Measurements from ENCODE around the gene IL17B.

DNA sequence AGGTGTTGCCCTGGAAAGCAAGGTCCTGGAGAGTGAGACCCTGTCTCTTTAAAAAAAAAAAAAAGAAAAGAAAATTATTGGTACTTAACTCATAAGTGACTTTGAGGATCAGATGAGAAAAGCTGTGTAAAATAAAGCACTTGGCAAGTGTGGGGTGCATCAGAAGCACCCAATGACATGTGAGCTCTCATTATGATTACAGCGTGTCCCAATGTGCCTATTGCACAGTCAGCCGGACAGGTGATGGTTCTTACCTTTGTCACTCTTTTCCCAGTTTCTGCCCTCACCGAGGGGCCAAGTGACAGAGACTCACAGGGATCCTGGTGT lies 40.4 kb upstream of the IL17B start:
- TF ChIP-seq, protein P1, sequence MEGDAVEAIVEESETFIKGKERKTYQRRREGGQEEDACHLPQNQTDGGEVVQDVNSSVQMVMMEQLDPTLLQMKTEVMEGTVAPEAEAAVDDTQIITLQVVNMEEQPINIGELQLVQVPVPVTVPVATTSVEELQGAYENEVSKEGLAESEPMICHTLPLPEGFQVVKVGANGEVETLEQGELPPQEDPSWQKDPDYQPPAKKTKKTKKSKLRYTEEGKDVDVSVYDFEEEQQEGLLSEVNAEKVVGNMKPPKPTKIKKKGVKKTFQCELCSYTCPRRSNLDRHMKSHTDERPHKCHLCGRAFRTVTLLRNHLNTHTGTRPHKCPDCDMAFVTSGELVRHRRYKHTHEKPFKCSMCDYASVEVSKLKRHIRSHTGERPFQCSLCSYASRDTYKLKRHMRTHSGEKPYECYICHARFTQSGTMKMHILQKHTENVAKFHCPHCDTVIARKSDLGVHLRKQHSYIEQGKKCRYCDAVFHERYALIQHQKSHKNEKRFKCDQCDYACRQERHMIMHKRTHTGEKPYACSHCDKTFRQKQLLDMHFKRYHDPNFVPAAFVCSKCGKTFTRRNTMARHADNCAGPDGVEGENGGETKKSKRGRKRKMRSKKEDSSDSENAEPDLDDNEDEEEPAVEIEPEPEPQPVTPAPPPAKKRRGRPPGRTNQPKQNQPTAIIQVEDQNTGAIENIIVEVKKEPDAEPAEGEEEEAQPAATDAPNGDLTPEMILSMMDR (IDR thresholded peaks at IDR 0.05) = no peak
- no peak for TF ChIP-seq POLR2A (IDR thresholded peaks at IDR 0.05)
- TF ChIP-seq EP300 (IDR thresholded peaks at IDR 0.05) = no peak
- no peak for TF ChIP-seq POLR2AphosphoS5 (IDR thresholded peaks at IDR 0.05)

All from upper lobe of left lung (tissue), 4 donors.